Astrocyte (in vitro differentiated cells and primary cell): ENCODE measurements around the gene SPP2.

Experiments used
- CTCF ChIP-seq: IDR thresholded peaks from 2 replicates; pipeline ENCODE4 v1.5.1; 2011; ENCODE audit warnings: low read depth, mild to moderate bottlenecking, inconsistent platforms, low read length, moderate library complexity; ENCODE audit not compliant: insufficient read depth
- EZH2 ChIP-seq: IDR thresholded peaks from 2 replicates; pipeline ENCODE4 v1.6.1; 2012; ENCODE audit warnings: mild to moderate bottlenecking, low read length, inconsistent platforms; ENCODE audit not compliant: insufficient read depth

- no peak for TF ChIP-seq CTCF
- TF ChIP-seq EZH2: no peak
Measured at GRCh38 chr2:234081970-234082822, 31.7 kb downstream of the SPP2 start.
